HepG2 (cell line): ENCODE data around the gene PLEKHA5. TPM values are rescaled to one million over a fixed set of nuclear protein-coding genes. Genes with fewer than 3 reads are reported as not detected.

Experiments
- ATAC-seq: fragments of 200-7000 bp; cut with Tn5 transposase; 3 replicates; pipeline ENCODE4 v1.9.1; 2020; ENCODE audit warnings: mild to moderate bottlenecking, moderate library complexity
- BruUV-seq: library from RNA; stranded (reverse); fragments of 400-500 nt; replicated peaks from 2 replicates; lab custom pipeline; 2021; lab: Mats Ljungman, UMichigan
- CTCF ChIA-PET: fragments of 300-600 bp; formaldehyde crosslinking; extraction: SDS; loops from one replicate; lab custom pipeline; 2021; ENCODE audit warnings: low total read pairs, inconsistent platforms, low intra/inter-chr PET ratio; lab: Yijun Ruan, JAX
- POLR2A ChIA-PET: fragments of 350-600 bp; sonication (Branson Sonifier 250); formaldehyde crosslinking; loops from one replicate; lab custom pipeline; 2020; ENCODE audit warnings: antibody characterized with exemption, inconsistent platforms; lab: Yijun Ruan, JAX
- DNase-seq: peaks from one replicate; pipeline ENCODE4 v3.0.0-alpha.2; 2015; ENCODE audit warnings: low spot score
- FAIRE-seq: peaks from 3 replicates; lab custom pipeline; 2011; peaks lifted over from hg19 to GRCh38; lab: Jason Lieb, UNC
- H2AFZ ChIP-seq: one replicate; pipeline ENCODE4 v1.6.1; 2011; ENCODE audit warnings: low read length, inconsistent platforms
- H3K27ac ChIP-seq: fragments of 300-600 bp; 3 replicates; pipeline ENCODE4 v1.8.0; 2011; ENCODE audit warnings: mixed run types, mild to moderate bottlenecking, mixed read lengths, low read length, inconsistent platforms; ENCODE audit not compliant: insufficient read depth; ENCODE audit errors: extremely low read length
- H3K27me3 ChIP-seq, 2 experiments: fragments of 200-600 bp in 1 of 2; 2 replicates in 1 of 2; 3 replicates in 1 of 2; pipeline versions ENCODE4 v1.6.0 to v1.8.0; 2011; ENCODE audit warnings: low read length in 2 of 2, mild to moderate bottlenecking in 2 of 2, moderate library complexity in 2 of 2, inconsistent platforms in 1 of 2; ENCODE audit not compliant: insufficient read depth in 2 of 2, control insufficient read depth in 1 of 2
- H3K36me3 ChIP-seq, 2 experiments: fragments of 200-600 bp in 1 of 2; replicated peaks in 1 of 2; 2 replicates in 1 of 2; 3 replicates in 1 of 2; pipeline versions ENCODE4 v1.5.1 to v1.8.0; 2011; ENCODE audit warnings: low read length in 2 of 2, inconsistent platforms in 1 of 2; ENCODE audit not compliant: insufficient read depth in 2 of 2, control insufficient read depth in 1 of 2
- H3K4me1 ChIP-seq: 2 replicates; pipeline ENCODE4 v1.5.1; 2012; ENCODE audit warnings: low read length, inconsistent platforms; ENCODE audit not compliant: insufficient read depth
- H3K4me2 ChIP-seq: 2 replicates; pipeline ENCODE4 v1.6.0; 2011; ENCODE audit warnings: low read depth, low read length, inconsistent platforms
- H3K4me3 ChIP-seq, 3 experiments: fragments of 200-600 bp in 1 of 3; sonication (generic), shearing (Covaris generic) in 1 of 3; replicated peaks in 1 of 3; 2 replicates each; pipeline ENCODE4 v1.5.1; 2011 to 2016; ENCODE audit warnings: low read length in 3 of 3, inconsistent platforms in 2 of 3, low read depth in 2 of 3, mild to moderate bottlenecking in 2 of 3, control low read depth in 1 of 3, mixed read lengths in 1 of 3; ENCODE audit not compliant: insufficient read depth in 1 of 3
- H3K79me2 ChIP-seq: one replicate; pipeline ENCODE4 v1.6.1; 2011; ENCODE audit warnings: low read length, inconsistent platforms; ENCODE audit not compliant: insufficient read depth
- H3K9ac ChIP-seq: 2 replicates; pipeline ENCODE4 v1.6.0; 2011; ENCODE audit warnings: mild to moderate bottlenecking, low read depth, low read length, inconsistent platforms; ENCODE audit not compliant: insufficient read depth
- H3K9me3 ChIP-seq: 2 replicates; pipeline ENCODE4 v1.5.1; 2012; ENCODE audit warnings: mild to moderate bottlenecking, low read length
- H4K20me1 ChIP-seq: 2 replicates; pipeline ENCODE4 v1.6.0; 2011; ENCODE audit warnings: inconsistent platforms, mild to moderate bottlenecking, low read length, moderate library complexity; ENCODE audit not compliant: insufficient read depth
- CSRNP2 ChIP-seq: sonication (generic); formaldehyde crosslinking; conservative IDR thresholded peaks from 2 replicates; pipeline ENCODE4 v1.8.0; 2022; ENCODE audit warnings: low read depth, missing genetic modification reagents
- FOXO1 ChIP-seq: sonication (generic); formaldehyde crosslinking; IDR thresholded peaks from 2 replicates; pipeline ENCODE4 v1.4.0; 2020; ENCODE audit warnings: missing genetic modification reagents
- ISL2 ChIP-seq: sonication (generic); formaldehyde crosslinking; IDR thresholded peaks from 2 replicates; pipeline ENCODE4 v1.5.0; 2020; ENCODE audit warnings: missing genetic modification reagents
- JUNB ChIP-seq: sonication (generic); formaldehyde crosslinking; IDR thresholded peaks from 2 replicates; pipeline ENCODE4 v1.8.0; 2022; ENCODE audit warnings: missing genetic modification reagents, mild to moderate bottlenecking, borderline replicate concordance
- MED1 ChIP-seq: sonication (generic); formaldehyde crosslinking; IDR thresholded peaks from 2 replicates; pipeline ENCODE4 v1.4.0; 2020; ENCODE audit warnings: missing genetic modification reagents
- NR2F1 ChIP-seq, 2 experiments: fragments of 450-650 bp in 1 of 2; formaldehyde crosslinking in 1 of 2; IDR thresholded peaks; 2 replicates each; pipeline versions ENCODE4 v1.5.0 to v1.6.1; 2016 to 2020; ENCODE audit warnings: mild to moderate bottlenecking in 1 of 2, missing compliant biosample characterization in 1 of 2, missing genetic modification reagents in 1 of 2, moderate library complexity in 1 of 2
- NR2F6 ChIP-seq, 2 experiments: IDR thresholded peaks; 2 replicates each; pipeline ENCODE4 v1.6.1; 2016; ENCODE audit warnings: antibody characterized with exemption in 1 of 2, mild to moderate bottlenecking in 1 of 2
- RXRB ChIP-seq: IDR thresholded peaks from 2 replicates; pipeline ENCODE4 v1.6.1; 2016; ENCODE audit warnings: borderline replicate concordance, missing genetic modification reagents, missing compliant biosample characterization
- XRCC5 ChIP-seq: fragments of 200-400 bp; formaldehyde crosslinking; optimal IDR thresholded peaks from 2 replicates; pipeline ENCODE3; 2017; ENCODE audit warnings: mild to moderate bottlenecking, low read length
- ZBTB21 ChIP-seq: sonication (generic); formaldehyde crosslinking; IDR thresholded peaks from 2 replicates; pipeline ENCODE4 v1.4.0; 2020; ENCODE audit warnings: missing genetic modification reagents
- ZBTB8A ChIP-seq: sonication (generic); formaldehyde crosslinking; IDR thresholded peaks from 2 replicates; pipeline ENCODE4 v1.4.0; 2020; ENCODE audit warnings: mild to moderate bottlenecking, low read depth, missing genetic modification reagents, borderline replicate concordance
- ZMYM3 ChIP-seq: sonication (generic); formaldehyde crosslinking; IDR thresholded peaks from 2 replicates; pipeline ENCODE4 v1.5.1; 2020; ENCODE audit warnings: mild to moderate bottlenecking, missing genetic modification reagents
- ZMYM4 ChIP-seq: sonication (generic); formaldehyde crosslinking; IDR thresholded peaks from 2 replicates; pipeline ENCODE4 v1.8.1; 2023; ENCODE audit warnings: mild to moderate bottlenecking, missing genetic modification reagents
- ZNF530 ChIP-seq: sonication (generic); formaldehyde crosslinking; IDR thresholded peaks from 2 replicates; pipeline ENCODE4 v1.5.0; 2020; ENCODE audit warnings: low read depth, mild to moderate bottlenecking, missing genetic modification reagents
- ZNF839 ChIP-seq: sonication (generic); formaldehyde crosslinking; IDR thresholded peaks from 2 replicates; pipeline ENCODE4 v1.4.0; 2020; ENCODE audit warnings: missing genetic modification reagents, mild to moderate bottlenecking, borderline replicate concordance
- ZSCAN29 ChIP-seq: sonication (generic); formaldehyde crosslinking; conservative IDR thresholded peaks from 2 replicates; pipeline ENCODE4 v1.4.0; 2020; ENCODE audit warnings: mild to moderate bottlenecking, missing genetic modification reagents
- WGBS: methylation state at CpG from one replicate; pipeline ENCODE4 v1.1.6; 2017; ENCODE audit warnings: low lambda C conversion rate; 5-methylcytosine and 5-hydroxymethylcytosine counted together
- in situ Hi-C: cut with HindIII; loops from 2 replicates; pipeline ENCODE4 v1.10.0; 2017; ENCODE audit warnings: low pct_unique_long_range_greater_than_20kb; ENCODE audit not compliant: extremely low pct_ligation_motif_present
- intact Hi-C: fragments of 100-400 bp; cut with micrococcal nuclease; formaldehyde crosslinking; loops from one replicate; pipeline ENCODE4 v1.10.0; 2022; ENCODE audit not compliant: unreplicated experiment
- polyA plus RNA-seq, 8 experiments: library from polyadenylated mRNA; depleted of rRNA in 3 of 8; stranded (reverse) in 7 of 8; unstranded in 1 of 8; fragments of >200 nt; fragmentation: Illumina TruSeq in 4 of 8; extraction: Trizol in 4 of 8; gene quantifications; 2 replicates each; pipeline versions ENCODE4 v1.2.1 to v1.2.3, GENCODE V29; 2011 to 2016; ENCODE audit warnings: low read depth in 4 of 8, missing spikeins in 1 of 8, mixed read lengths in 1 of 8; ENCODE audit not compliant: insufficient read depth in 1 of 8
- total RNA-seq, 5 experiments: library from RNA; depleted of rRNA; stranded (reverse); fragments of >200 nt; fragmentation: Illumina TruSeq; extraction: Trizol; gene quantifications; 2 replicates each; pipeline ENCODE4 v1.2.3, GENCODE V29; 2016; ENCODE audit warnings: low read depth in 1 of 5
- TF ChIP-seq, protein P1 (sequence below): sonication (generic); formaldehyde crosslinking; IDR thresholded peaks from 2 replicates; pipeline ENCODE4 v1.4.0; 2020; ENCODE audit warnings: mild to moderate bottlenecking, missing genetic modification reagents
- TF ChIP-seq, protein P2 (sequence below): sonication (generic); formaldehyde crosslinking; IDR thresholded peaks from 2 replicates; pipeline ENCODE4 v1.4.0; 2020; ENCODE audit warnings: missing genetic modification reagents, borderline replicate concordance

PLEKHA5 gene
- total and polyA plus RNA-seq, 2 of the 13 experiments (the other 11 are each of a cell fraction or from before 2014, with no cell fraction given): 4.2 to 15.4 TPM

- in situ Hi-C loops (no loop called here), intact Hi-C loops (loop anchor here (5.0 kb wide), 1 partner anchor 34 kb away; the partner anchor contains the start of gene AEBP2)
- ATAC-seq (peak; percentile 86), DNase-seq (peak; percentile 78), FAIRE-seq (peak; percentile 80)
- no TSS peak for BruUV-seq
- Histone ChIP-seq H3K79me2 (no peaks in the 10 kb centered on the region), H3K9ac (no peak overlapping the region), H3K36me3 (no peaks in the 10 kb centered on the region), H3K4me2 (peak overlapping the region; percentile 59), H3K27me3 (no peaks in the 10 kb centered on the region), H3K27ac (no peak overlapping the region), H4K20me1 (no peaks in the 10 kb centered on the region), H3K9me3 (no peaks in the 10 kb centered on the region), H3K4me1 (peaks cover 29% of the 10 kb centered on the region), H3K4me3 (no peak overlapping the region; a peak in 1 of 6 replicates), H2AFZ (no peak overlapping the region)
- ChIA-PET POLR2A (interaction anchor here (0.9 to 2.0 kb wide), 2 partner anchors 11 to 36 kb away, joined by 3 to 8 read pairs; partner anchors contain the start of gene AEBP2), CTCF (no interaction called here)
- no CpG with 5 or more reads among the region's 4 CpGs for WGBS
- TF ChIP-seq NR2F1 (CRISPR knock-in tag; IDR thresholded peaks at IDR 0.05) (no peak), ZNF530 (CRISPR knock-in tag) (no peak), ZBTB8A (CRISPR knock-in tag) (no peak), FOXO1 (no peak), ZNF839 (CRISPR knock-in tag) (no peak), RXRB (peak; percentile 51; the same call in 1 of the 2 replicates), ZMYM3 (peak; percentile 29; the same call in 1 of the 2 replicates), ZMYM4 (no peak), CSRNP2 (no peak), ZBTB21 (CRISPR knock-in tag) (peak; percentile 38; the same call in 1 of the 2 replicates), ZSCAN29 (CRISPR knock-in tag) (peak; percentile 57; the same call in 1 of the 2 replicates), MED1 (0 out of 2 replicates have a peak, but pooled peaks have one; percentile 11), XRCC5 (peak; percentile 43), NR2F6 (IDR thresholded peaks at IDR 0.05) (no peak), NR2F6 (CRISPR knock-in tag; IDR thresholded peaks at IDR 0.05) (0 out of 2 replicates have a peak, but pooled peaks have one; percentile 19), JUNB (no peak), ISL2 (no peak)
- TF ChIP-seq, protein P1, sequence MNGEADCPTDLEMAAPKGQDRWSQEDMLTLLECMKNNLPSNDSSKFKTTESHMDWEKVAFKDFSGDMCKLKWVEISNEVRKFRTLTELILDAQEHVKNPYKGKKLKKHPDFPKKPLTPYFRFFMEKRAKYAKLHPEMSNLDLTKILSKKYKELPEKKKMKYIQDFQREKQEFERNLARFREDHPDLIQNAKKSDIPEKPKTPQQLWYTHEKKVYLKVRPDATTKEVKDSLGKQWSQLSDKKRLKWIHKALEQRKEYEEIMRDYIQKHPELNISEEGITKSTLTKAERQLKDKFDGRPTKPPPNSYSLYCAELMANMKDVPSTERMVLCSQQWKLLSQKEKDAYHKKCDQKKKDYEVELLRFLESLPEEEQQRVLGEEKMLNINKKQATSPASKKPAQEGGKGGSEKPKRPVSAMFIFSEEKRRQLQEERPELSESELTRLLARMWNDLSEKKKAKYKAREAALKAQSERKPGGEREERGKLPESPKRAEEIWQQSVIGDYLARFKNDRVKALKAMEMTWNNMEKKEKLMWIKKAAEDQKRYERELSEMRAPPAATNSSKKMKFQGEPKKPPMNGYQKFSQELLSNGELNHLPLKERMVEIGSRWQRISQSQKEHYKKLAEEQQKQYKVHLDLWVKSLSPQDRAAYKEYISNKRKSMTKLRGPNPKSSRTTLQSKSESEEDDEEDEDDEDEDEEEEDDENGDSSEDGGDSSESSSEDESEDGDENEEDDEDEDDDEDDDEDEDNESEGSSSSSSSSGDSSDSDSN: 0 out of 2 replicates have a peak, but pooled peaks have one; percentile 17
- TF ChIP-seq, protein P2, sequence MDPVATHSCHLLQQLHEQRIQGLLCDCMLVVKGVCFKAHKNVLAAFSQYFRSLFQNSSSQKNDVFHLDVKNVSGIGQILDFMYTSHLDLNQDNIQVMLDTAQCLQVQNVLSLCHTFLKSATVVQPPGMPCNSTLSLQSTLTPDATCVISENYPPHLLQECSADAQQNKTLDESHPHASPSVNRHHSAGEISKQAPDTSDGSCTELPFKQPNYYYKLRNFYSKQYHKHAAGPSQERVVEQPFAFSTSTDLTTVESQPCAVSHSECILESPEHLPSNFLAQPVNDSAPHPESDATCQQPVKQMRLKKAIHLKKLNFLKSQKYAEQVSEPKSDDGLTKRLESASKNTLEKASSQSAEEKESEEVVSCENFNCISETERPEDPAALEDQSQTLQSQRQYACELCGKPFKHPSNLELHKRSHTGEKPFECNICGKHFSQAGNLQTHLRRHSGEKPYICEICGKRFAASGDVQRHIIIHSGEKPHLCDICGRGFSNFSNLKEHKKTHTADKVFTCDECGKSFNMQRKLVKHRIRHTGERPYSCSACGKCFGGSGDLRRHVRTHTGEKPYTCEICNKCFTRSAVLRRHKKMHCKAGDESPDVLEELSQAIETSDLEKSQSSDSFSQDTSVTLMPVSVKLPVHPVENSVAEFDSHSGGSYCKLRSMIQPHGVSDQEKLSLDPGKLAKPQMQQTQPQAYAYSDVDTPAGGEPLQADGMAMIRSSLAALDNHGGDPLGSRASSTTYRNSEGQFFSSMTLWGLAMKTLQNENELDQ (CRISPR knock-in tag): no peak
These were observed 273.4 kb downstream of the PLEKHA5 start for GRCh38 chr12:19402743-19403431.
